Adipose tissue (tissue), 3 donors: ENCODE data around the gene NUDCD2. TPM values are rescaled to one million over a fixed set of nuclear protein-coding genes. Genes with fewer than 3 reads are reported as not detected.
"Not testable (repeated sequence)": the region's sequence is repeated elsewhere in the genome, so short reads cannot be mapped to it uniquely, and the experiment has no call there.

Source experiments
- H3K27ac ChIP-seq: one replicate; pipeline ENCODE4 v1.5.1; 2013; ENCODE audit warnings: low read depth, low read length
- WGBS, 3 donors: extraction: QIAGEN DNeasy Blood & Tissue Kit; methylation state at CpG; one replicate each; pipeline ENCODE4 v1.1.7; 2013; 5-methylcytosine and 5-hydroxymethylcytosine counted together
- polyA plus RNA-seq, 3 donors: library from polyadenylated mRNA; stranded (reverse); fragments of 200-250 nt; gene quantifications; one replicate each; pipeline ENCODE4 v1.2.3, GENCODE V29; 2013
- donor health status: healthy with polysubstance abuse.
- donor health status: Bipolar disorder and iron deficiency.
- donor health status: healthy.

NUDCD2 gene
- polyA plus RNA-seq, 3 donors: 4.4 to 10.9 (median 5.4) TPM

DNA sequence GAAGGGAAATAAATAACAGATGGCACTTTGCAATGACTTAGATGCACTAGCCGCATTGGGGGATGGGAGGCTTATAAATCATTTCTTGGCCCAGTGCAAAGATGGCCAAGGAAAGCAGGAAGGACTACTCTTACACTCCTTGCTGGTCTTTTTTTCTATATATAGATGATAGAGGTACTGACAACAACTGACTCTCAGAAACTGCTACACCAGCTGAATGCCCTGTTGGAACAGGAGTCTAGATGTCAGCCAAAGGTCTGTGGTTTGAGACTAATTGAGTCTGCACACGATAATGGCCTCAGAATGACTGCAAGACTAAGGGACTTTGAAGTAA is 20.8 kb downstream of the NUDCD2 start:
- no peak overlapping the region for H3K27ac ChIP-seq

DNA sequence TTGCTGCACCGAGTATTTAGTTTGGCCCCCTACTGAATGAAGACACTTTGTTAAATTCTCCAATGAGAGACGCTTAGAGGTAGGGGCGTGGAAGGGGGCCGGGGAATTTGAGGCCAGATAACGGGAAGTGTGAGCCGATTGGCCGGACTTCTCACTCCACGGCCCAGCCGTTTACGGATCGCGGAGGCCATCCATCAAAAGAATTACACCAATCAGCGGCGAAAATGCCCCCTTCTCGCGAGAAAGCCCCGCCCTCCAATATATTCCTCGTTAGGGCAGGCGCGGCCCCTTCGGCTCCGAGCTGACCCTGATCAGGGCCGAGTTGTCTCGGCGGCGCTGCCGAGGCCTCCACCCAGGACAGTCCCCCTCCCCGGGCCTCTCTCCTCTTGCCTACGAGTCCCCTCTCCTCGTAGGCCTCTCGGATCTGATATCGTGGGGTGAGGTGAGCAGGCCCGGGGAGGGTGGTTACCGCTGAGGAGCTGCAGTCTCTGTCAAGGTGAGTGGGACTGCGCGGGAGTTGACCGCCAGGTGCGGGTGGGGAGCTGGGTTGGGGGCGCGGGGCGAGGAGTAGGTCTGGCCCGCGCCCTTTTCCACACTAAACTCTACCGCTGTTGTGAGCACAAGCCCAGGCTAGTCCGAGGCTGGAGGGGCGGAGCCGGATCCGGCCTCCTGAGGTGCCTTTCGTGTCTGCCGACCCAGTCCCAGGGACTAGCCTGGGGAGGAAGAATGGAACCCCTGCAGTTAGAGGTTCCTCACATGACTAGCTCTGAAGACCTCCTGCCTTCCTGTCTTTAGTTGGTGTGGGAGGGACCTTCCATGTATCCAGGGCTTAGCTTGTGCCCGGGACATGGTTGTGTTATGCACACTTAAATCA is 22.4 kb downstream of the NUDCD2 start, which contains the start of gene CCNG1:
TSS of gene CCNG1 (plus strand) at position 287 of the 874 bp plus-strand sequence. CDS start 1,662 bp downstream, outside the sequence.
- WGBS, 3 donors: 0 to 1% (median 0%) methylated on average over 49 to 51 of the region's 51 CpGs
- H3K27ac ChIP-seq: no peak within 1 kb of the TSS

More for the DNA sequence above, 20.8 kb downstream of the NUDCD2 start:
- 46 to 49% (median 47%) methylated on average over 2 of the region's 2 CpGs for WGBS, 3 donors

DNA sequence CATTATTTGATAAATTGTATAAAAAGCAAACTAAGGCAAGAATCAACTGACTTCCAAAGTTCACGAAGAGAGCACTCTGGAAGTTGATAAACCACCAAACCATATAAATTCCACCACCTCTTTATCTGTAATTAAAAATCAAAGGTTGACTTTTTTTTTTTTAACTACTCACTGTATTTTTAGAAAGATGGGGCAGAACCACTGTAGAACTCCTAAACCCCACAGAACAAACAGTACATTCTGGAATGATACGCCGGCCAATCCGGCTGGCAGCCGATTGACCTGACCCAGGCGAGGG is 22.9 kb downstream of the NUDCD2 start:
- 2 to 5% (median 4%) methylated on average over 6 of the region's 6 CpGs for WGBS, 3 donors
- no peak overlapping the region for H3K27ac ChIP-seq

DNA sequence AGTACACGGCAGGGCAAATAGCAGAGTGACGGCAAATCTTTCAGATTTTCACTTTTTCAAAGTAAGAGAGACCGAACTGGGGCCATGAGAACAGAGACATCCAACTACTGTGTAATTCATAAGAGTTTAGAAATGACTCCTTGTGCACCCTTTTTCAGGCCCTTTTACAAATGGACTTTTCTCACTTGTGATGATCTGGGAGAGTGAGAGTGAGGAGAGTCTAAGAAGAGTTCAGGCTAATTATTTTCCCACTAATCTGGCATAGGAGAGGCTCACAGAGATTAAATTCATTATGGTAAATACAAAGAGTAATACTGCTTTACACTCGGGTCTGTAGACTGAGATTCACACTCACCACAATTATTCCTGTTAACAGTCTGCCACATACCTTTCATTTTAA is 23.4 kb downstream of the NUDCD2 start:
- H3K27ac ChIP-seq: no peak overlapping the region
- 78 to 87% (median 82%) methylated on average over 4 of the region's 4 CpGs for WGBS, 3 donors

- WGBS, 3 donors: 11 to 53% (median 51%) methylated on average over 3 of the region's 3 CpGs
- no peak overlapping the region for H3K27ac ChIP-seq
These were observed 25.5 kb downstream of the NUDCD2 start for GRCh38 chr5:163434401-163434866.

DNA sequence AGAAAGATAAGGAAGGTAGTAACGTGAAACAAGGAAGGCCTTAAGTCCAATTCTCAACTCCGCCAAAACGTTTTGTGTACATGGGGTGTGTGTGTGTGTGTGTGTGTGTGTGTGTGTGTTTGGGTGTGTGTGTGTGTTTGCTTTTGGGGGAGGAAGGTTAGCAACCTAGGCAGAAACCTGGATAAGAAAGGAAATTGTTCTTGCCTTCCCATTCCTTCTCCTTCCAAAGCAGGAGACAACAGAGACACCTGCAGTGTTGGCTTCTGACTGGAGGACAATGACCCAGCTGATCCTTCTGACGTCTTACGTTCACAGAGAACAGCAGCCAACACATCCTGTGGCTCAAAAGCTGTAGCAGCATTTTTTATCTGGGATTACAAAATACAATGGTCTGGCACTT is 26.6 kb downstream of the NUDCD2 start:
- WGBS, 3 donors: 21 to 51% (median 50%) methylated on average over 5 of the region's 5 CpGs
- H3K27ac ChIP-seq: no peak overlapping the region

DNA sequence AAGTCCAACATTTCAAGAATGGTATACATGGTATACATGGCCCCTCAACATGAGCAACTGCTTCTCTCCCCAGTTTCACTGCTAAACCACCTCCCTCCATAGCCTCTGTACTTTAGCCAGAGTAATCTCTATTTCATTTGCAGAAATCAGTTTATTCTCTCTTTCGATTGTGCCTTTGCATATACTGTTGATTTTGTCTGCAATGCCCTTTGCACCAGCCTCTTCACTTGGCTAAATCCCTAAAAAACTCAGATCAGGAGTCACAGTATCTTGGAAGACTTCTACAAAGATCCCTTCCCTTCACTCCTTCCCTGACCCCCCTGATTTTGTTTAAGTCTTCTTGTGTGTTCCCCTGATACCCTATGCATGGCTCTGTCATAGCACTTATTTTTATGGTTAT is 27.4 kb downstream of the NUDCD2 start:
- WGBS, 3 donors: 59 to 88% (median 84%) methylated on average over 1 of the region's 1 CpG
- H3K27ac ChIP-seq: no peak overlapping the region

- not testable (repeated sequence) for H3K27ac ChIP-seq
- 29 to 59% (median 37%) methylated on average over 4 of the region's 4 CpGs for WGBS, 3 donors
These were observed 33.8 kb downstream of the NUDCD2 start for GRCh38 chr5:163426128-163426527.

DNA sequence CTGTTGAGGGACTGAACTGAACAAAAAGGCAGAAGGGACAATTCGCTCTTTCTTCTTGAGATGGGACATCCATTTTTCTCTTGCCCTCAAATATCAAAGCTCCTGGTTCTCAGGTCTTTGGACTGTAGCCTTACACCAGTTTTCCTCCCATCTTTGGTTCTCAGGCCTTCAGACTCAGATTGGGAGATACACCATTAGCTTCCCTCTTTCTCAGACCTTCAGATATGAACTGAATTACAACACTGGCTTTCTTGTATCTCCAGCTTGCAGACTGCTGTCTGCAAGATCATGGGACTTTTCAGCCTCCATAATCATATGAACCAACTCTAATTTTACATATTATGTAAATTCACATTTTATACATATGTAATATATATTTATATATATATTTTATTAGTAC is 35.1 kb downstream of the NUDCD2 start:
- WGBS, 3 donors: 88 to 100% (median 95%) methylated on average over 1 of the region's 1 CpG
- H3K27ac ChIP-seq: no peak overlapping the region

DNA sequence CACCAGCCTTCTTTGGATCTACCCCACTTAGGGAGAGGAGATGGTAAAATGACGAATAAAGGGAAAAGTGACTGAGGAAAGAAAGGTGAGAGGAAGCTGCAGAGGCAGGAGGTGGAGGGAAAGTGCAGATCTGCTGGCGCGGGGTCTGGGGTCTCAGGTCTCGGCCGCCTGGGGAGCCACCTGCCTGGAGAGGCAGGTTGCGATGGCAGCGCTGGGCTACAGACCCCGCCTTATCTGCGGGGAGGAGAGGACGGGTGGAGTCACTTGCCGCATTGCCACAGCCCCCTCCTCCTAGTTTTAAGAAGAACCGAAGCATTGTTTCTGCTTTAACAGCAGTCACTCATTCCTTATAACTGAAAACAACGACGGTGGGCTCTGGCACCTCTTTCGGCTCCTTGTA is 44.2 kb downstream of the NUDCD2 start:
- H3K27ac ChIP-seq: not testable (repeated sequence)
- WGBS, 3 donors: 18 to 29% (median 24%) methylated on average over 15 of the region's 15 CpGs

- WGBS, 3 donors: 60 to 75% (median 75%) methylated on average over 2 of the region's 2 CpGs
- H3K27ac ChIP-seq: no peak overlapping the region
These were observed 49.4 kb downstream of the NUDCD2 start for GRCh38 chr5:163410505-163410904.

GRCh38 chr5:163409384-163409783 is 50.5 kb downstream of the NUDCD2 start:
- WGBS, 3 donors: 66 to 76% (median 75%) methylated on average over 6 of the region's 6 CpGs
- no peak overlapping the region for H3K27ac ChIP-seq

- 6 to 11% (median 6%) methylated on average over 9 of the region's 9 CpGs for WGBS, 3 donors
- no peak overlapping the region for H3K27ac ChIP-seq
These were observed 51.5 kb downstream of the NUDCD2 start for GRCh38 chr5:163408311-163408923.

- 15 to 34% (median 32%) methylated on average over 2 of the region's 2 CpGs for WGBS, 3 donors
- H3K27ac ChIP-seq: no peak overlapping the region
These were observed 52.8 kb downstream of the NUDCD2 start for GRCh38 chr5:163407034-163407655.

DNA sequence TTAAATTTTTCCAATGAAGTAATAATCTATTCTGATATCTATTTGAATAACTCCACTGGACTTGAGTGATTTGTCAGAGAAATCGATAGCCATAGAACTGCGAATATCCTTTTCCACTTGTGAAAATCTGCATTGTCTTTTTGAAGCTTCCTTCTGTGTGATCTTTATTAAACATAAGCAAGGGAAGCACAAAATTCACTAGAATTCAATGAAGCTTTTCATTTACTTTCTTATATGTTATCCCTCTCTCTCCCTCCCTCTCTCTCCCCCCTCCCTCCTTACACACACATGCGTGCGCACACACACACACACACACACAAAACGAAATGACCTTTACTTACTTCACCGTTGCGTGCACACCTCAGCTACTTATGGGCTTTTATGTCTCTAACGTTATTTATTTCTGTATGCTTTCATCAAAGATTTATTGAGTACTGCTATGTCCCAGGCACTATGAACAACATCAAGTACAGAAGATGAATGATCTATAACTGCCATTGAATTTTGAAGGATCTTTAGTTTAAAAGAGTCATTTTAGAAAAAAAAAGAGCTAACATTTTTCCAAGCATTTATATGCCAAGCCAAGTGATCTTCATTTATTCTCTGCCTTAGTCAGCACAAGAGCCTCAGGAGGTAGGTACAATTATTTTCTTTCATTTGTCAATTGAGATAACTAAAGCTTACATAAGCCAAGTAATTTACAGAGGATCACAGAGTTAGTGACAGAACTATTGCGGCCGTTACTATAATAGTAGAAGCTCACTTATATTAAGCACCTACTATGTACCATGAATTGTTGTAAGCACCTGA is 55.3 kb downstream of the NUDCD2 start:
- WGBS, 3 donors: 45 to 75% (median 69%) methylated on average over 10 of the region's 10 CpGs
- H3K27ac ChIP-seq: no peak overlapping the region

DNA sequence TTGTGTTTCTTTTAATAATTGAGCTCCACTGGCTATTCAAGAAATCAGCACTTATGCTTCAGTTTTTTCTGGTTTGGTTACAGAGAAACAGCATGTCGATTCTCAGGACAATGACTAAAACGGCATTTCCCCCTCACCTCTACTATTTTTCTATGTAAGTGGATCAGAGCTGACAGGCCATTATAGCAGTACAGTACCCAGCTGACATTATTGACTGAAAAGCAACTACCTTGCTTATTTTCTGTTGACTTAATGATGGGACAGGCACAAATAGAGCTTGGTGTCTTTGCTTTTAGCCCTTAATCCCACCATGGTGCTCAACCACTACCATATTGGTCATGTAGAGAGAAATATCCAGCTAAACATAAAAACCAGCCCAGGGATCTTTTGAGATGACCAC is 57.9 kb downstream of the NUDCD2 start:
- 70 to 87% (median 86%) methylated on average over 2 of the region's 2 CpGs for WGBS, 3 donors

GRCh38 chr5:163401271-163401670 is 58.6 kb downstream of the NUDCD2 start:
- 73 to 79% (median 74%) methylated on average over 4 of the region's 4 CpGs for WGBS, 3 donors
- no peak overlapping the region for H3K27ac ChIP-seq

More for the DNA sequence above, 57.9 kb downstream of the NUDCD2 start:
- H3K27ac ChIP-seq: no peak overlapping the region

DNA sequence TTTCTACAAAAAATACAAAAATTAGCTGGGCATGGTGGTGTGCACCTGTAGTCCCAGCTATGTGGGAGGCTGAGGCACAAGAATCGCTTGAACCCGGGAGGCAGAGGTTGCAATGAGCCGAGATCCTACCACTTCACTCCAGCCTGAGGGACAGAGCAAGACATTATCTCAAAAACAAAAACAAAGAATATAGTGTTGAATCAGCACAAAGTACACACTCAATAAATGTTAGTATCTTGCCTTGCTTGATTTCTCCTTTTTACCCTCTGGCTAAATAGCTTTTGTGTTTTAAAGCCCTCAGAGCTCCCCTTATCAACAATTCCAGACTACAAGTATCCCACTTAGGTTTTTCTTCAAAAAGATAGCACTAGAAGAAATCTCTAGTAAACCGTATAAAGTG is 60.0 kb downstream of the NUDCD2 start:
- WGBS, 3 donors: 70 to 84% (median 73%) methylated on average over 4 of the region's 4 CpGs
- no peak overlapping the region for H3K27ac ChIP-seq

DNA sequence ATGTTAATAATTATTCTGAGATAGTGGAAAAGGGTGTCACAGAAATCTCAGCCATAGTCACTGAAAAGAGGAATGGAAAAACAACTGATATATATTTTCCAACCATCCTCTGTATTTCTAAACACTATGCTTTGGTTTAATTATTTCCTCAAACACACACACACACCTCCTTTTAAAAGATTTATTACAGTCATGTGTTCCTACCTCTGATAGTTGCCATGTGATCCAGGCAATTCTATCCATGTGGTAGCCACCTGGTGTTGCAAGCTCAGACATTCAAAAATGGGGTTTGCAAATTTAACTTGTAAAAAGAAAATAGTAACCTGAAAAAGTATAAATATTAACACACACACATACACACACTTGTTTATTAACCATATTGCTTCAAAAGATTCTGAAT is 62.5 kb downstream of the NUDCD2 start:
- H3K27ac ChIP-seq: no peak overlapping the region
